GM12891 (cell line): ENCODE data around the gene UBE2H.

ENCODE experiments used
- POLR2A ChIP-seq: IDR thresholded peaks from 2 replicates; pipeline ENCODE4 v1.6.1; 2011; ENCODE audit warnings: low read depth, low read length, control low read depth
- POLR2AphosphoS5 ChIP-seq: IDR thresholded peaks from 2 replicates; pipeline ENCODE4 v1.6.1; 2011; ENCODE audit warnings: low read depth, low read length, control low read depth
- TAF1 ChIP-seq: IDR thresholded peaks from 2 replicates; pipeline ENCODE4 v1.6.1; 2011; ENCODE audit warnings: low read depth, low read length, control low read depth

DNA sequence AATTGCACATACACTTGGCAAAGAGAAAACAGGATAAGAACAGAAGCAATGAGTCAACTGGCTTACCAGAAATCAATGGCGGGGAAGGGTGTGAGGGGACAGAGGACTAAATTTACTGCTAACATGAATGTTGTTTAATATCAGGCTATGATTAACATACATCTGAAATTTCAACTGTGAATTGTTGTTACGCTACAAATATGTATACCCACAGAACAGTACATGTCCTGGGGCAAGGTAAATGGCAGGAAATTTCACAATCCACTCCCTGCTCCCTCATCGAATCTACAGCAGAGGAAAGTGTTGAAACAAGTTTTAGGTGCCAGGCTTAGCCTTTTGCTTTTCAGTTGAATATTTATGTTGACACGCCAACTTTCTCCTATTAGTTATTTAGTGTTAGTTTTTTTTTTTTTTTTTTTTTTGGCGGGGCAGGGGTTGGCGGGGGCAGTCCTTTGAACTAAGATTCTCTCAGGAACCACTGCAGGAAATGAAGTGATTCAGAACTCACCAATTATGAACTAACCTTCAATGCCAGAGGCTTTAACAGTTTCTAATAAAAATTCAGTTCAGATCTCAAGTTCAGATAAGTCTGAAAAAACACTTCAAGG is 99.0 kb downstream of the UBE2H start:
- TF ChIP-seq POLR2AphosphoS5 (no peak), POLR2A (no peak), TAF1 (no peak)
